ENCODE data around the gene CACNG5.

The CACNG5 gene

DNA sequence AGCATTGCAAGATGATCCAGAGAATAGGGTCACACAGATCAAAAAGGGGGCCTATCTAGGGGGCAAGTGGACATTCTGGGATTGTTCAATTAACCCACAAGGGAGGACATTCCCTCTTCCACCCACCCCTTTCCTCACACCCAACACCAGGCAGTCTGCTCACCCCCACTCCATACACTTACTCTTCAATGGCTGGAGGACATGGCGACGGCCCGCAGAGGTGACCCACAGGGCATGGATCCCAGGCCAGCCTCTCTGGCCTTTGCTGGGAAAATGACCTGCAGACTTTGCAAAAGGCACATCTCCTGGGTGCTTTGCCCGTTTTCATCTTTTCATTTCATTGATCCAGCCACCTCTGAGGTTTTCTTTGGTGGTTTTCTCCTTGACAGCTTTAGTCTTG, 1.7 kb upstream of the CACNG5 start:
- H3K27ac ChIP-seq = no peak overlapping the region
- no peak for TF ChIP-seq CTCF (conservative IDR thresholded peaks at IDR 0.05)

- TF ChIP-seq CTCF (conservative IDR thresholded peaks at IDR 0.05) = no peak
- H3K27ac ChIP-seq = no peak overlapping the region
Observed at GRCh38 chr17:66834426-66834918, 445 bp upstream of the CACNG5 start.

DNA sequence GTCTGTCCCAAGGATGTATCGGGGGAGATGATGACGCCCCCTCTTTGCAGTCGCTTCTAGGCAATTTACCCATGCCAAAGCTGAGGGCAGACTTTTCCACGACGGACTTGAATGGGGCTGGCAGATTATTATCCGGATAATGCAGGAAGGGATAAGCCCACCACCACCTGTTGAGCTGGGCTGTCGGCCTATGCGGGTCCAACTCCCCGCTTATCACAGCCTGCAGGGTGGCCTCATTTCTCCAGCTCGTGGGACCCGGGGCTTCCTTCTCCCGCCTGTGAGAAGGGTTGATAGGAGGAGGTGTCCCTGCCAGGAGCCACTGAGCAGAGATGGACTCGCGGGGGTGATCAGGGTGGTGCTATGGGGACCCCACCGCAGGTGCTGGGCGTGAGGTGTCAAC, 559 bp downstream of the CACNG5 start:
- no peak for TF ChIP-seq CTCF (conservative IDR thresholded peaks at IDR 0.05)

DNA sequence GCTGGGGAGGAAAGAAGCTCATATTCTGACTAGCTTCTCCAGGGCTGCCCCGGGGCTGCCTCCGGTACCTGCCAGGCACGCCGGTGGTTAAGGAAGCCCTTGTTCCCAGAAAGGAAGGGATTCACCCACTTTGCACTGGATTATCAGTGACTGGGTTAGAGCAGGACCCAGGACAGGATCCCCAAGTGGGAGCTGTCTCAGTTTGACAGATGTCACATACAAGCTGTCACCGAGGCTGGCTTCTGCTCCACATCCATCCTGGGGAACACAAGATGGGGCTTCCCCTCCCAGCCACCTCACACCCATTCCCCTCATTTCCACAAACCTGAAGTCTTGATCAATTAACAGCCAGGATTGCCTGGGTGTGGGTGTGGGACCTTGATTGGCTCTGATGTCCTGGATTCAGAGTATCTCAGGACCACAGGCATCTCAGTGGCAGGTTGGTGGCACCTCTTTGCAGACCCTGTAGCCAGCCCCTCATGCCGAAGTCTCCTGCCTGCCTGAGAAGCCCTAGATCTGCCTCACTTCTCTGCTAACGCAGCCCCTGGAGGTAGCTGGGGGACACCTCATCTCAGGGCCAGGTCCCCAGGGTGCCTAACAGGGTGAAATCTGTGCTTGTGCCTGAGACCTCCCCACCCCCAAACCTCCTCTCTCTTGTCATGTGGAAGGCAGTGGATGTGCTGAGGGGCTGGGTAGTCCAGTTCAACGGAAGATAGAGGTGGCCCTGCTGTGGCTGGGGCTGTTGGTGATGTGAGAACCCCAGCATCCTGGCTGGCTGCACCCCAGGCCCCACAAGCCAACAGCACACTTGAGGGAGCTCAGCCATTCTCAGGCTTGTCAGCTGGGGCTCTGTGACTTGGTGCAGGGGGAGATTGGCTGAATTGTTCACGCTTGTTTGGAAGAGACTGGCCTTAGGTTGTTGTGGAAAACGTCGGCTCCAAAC, 1.4 kb downstream of the CACNG5 start:
- H3K27ac ChIP-seq = no peak overlapping the region
- no peak for TF ChIP-seq CTCF (conservative IDR thresholded peaks at IDR 0.05)

More for the DNA sequence above, 559 bp downstream of the CACNG5 start:
- H3K27ac ChIP-seq = no peak overlapping the region

DNA sequence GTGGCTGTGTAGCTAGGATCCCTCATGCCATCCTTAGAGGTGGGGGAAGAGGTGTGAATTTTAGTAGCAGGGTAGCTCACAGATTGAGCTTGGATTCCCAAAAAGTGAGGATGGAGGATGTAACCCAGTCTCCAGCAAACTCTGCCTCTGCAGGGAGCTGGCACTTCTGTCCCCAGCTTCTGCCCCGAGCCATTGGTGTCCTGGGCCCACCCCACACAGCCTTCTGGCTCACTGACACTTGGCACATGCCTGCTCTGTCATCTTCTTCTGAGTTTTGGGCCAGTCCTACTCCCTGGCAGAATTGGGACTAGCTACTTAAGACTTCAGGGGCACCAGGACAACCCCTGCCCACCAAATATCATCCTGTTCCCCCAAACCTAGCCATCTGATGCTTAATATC, 2.3 kb downstream of the CACNG5 start:
- H3K27ac ChIP-seq = no peak overlapping the region
- TF ChIP-seq CTCF (conservative IDR thresholded peaks at IDR 0.05) = no peak

DNA sequence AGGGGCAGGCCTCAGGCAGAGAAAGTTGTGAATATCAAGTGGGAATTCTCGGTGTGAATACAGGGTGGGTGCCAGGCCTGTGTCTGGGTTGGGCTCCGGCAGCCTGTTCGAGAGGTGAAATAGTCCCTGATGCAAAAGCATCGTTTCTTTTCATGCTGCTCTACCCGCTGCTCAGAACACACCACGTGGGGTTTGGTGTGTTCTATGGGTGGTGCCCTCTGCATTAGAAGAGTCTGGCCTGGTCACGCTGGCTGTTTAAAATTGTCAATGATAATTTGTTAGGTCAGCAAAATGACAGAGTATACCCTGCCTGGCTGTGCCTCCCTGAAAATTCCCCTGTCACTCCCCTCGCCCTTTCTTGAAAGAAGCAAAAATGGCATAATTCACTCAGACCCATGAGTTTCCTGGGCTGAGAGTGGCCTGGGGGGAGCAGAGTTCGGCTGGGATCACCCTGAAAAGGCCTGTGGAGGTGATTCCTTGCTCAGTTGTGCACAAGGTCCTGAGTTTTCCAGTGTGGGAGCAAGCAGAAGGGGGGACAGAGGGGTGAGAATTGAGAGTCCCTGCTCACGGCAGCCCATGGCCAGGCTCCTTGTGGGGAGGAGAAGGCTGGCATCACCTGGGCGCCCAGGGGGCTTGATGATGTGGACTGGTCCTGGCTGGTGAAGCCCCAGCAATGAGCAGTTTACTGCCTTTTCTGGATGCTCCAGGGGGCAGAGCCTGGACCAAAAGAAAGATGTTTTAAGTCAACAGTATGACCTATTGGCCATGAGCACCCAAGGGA, 3.2 kb downstream of the CACNG5 start:
- no peak overlapping the region for H3K27ac ChIP-seq
- no peak for TF ChIP-seq CTCF (conservative IDR thresholded peaks at IDR 0.05)

GRCh38 chr17:66839616-66840015, 4.7 kb downstream of the CACNG5 start:
- TF ChIP-seq CTCF (conservative IDR thresholded peaks at IDR 0.05) = no peak
- H3K27ac ChIP-seq = no peak overlapping the region

Measured in VCaP (cell line).